NOMO-1 treated with dmso at 0.1 percent for 144 hours (cell line): Measurements from ENCODE around the gene FAM222A.

Source experiments
- DNase-seq: peaks from one replicate; lab custom pipeline; 2025; ENCODE audit not compliant: unreplicated experiment; lab: John Stamatoyannopoulos, UW

Gene FAM222A

GRCh38 chr12:109724321-109724892, 10.8 kb downstream of the FAM222A start:
- no peak for DNase-seq

- no peak for DNase-seq
These were observed 11.9 kb downstream of the FAM222A start for GRCh38 chr12:109725321-109726105.

GRCh38 chr12:109726106-109726497, 12.5 kb downstream of the FAM222A start:
- no peak for DNase-seq

- DNase-seq: no peak
These were observed 12.9 kb downstream of the FAM222A start for GRCh38 chr12:109726511-109727038.

- DNase-seq: no peak
These were observed 13.6 kb downstream of the FAM222A start for GRCh38 chr12:109727039-109727723.

- no peak for DNase-seq
These were observed 14.4 kb downstream of the FAM222A start for GRCh38 chr12:109727746-109728726.

- DNase-seq: no peak
These were observed 15.3 kb downstream of the FAM222A start for GRCh38 chr12:109728921-109729320.

- no peak for DNase-seq
These were observed 15.8 kb downstream of the FAM222A start for GRCh38 chr12:109729371-109729781.

- no peak for DNase-seq
These were observed 16.2 kb downstream of the FAM222A start for GRCh38 chr12:109729801-109730200.

GRCh38 chr12:109730306-109731145, 16.9 kb downstream of the FAM222A start:
- no peak for DNase-seq

GRCh38 chr12:109731231-109731731, 17.7 kb downstream of the FAM222A start:
- no peak for DNase-seq

- DNase-seq: no peak
These were observed 18.2 kb downstream of the FAM222A start for GRCh38 chr12:109731806-109732205.

- no peak for DNase-seq
These were observed 19.0 kb downstream of the FAM222A start for GRCh38 chr12:109732321-109733305.

GRCh38 chr12:109734219-109735000, 20.8 kb downstream of the FAM222A start:
- no peak for DNase-seq

GRCh38 chr12:109735051-109735521, 21.5 kb downstream of the FAM222A start:
- no peak for DNase-seq

- no peak for DNase-seq
These were observed 22.4 kb downstream of the FAM222A start for GRCh38 chr12:109735825-109736551.
